ENCODE measurements around the gene MARCHF5.

The MARCHF5 gene

DNA sequence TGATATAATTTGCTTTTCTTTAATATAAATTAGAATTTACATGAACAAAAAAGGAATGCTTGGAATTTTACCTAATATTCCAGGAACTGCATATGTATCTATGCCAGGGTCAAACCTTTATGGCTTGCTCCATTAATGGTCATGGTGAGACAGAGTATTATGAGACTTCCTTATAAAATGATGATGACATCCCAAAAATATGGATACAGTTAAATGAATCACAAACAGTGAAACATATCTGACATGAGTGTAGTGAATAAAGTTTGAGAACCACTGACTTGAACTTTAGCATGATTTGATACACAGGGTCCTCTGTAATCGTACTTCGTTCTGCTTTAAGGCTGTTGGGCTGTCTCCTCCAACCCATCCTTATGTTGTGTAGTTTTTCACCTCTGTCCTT lies 51.8 kb downstream of the MARCHF5 start:
- TF ChIP-seq TAF1 (IDR thresholded peaks at IDR 0.05; ENCODE audit: borderline replicate concordance, insufficient read depth, low read length) (no peak), REST (IDR thresholded peaks at IDR 0.05; ENCODE audit: insufficient read depth in 1 of 2, low read depth in 2 of 2, low read length in 2 of 2) (no peak), FOXP2 (optimal IDR thresholded peaks at IDR 0.05; ENCODE audit: borderline replicate concordance, extremely low read depth, extremely low read length, insufficient read depth) (no peak), SIN3A (IDR thresholded peaks at IDR 0.05; ENCODE audit: borderline replicate concordance, insufficient read depth, low read length) (no peak), POLR2AphosphoS5 (IDR thresholded peaks at IDR 0.05; ENCODE audit: low read depth, low read length) (no peak)

- TF ChIP-seq REST (IDR thresholded peaks at IDR 0.05; ENCODE audit: insufficient read depth in 1 of 2, low read depth in 2 of 2, low read length in 2 of 2) (no peak), SIN3A (IDR thresholded peaks at IDR 0.05; ENCODE audit: borderline replicate concordance, insufficient read depth, low read length) (no peak), TAF1 (IDR thresholded peaks at IDR 0.05; ENCODE audit: borderline replicate concordance, insufficient read depth, low read length) (no peak), FOXP2 (optimal IDR thresholded peaks at IDR 0.05; ENCODE audit: borderline replicate concordance, extremely low read depth, extremely low read length, insufficient read depth) (no peak), POLR2AphosphoS5 (IDR thresholded peaks at IDR 0.05; ENCODE audit: low read depth, low read length) (no peak)
Measured at GRCh38 chr10:92350411-92350810, 59.4 kb downstream of the MARCHF5 start.

GRCh38 chr10:92354587-92354986 lies 63.6 kb downstream of the MARCHF5 start:
- no peak for TF ChIP-seq FOXP2 (optimal IDR thresholded peaks at IDR 0.05; ENCODE audit: borderline replicate concordance, extremely low read depth, extremely low read length, insufficient read depth)
- TF ChIP-seq TAF1 (IDR thresholded peaks at IDR 0.05; ENCODE audit: borderline replicate concordance, insufficient read depth, low read length): no peak
- TF ChIP-seq POLR2AphosphoS5 (IDR thresholded peaks at IDR 0.05; ENCODE audit: low read depth, low read length): no peak
- no peak for TF ChIP-seq SIN3A (IDR thresholded peaks at IDR 0.05; ENCODE audit: borderline replicate concordance, insufficient read depth, low read length)
- no peak for TF ChIP-seq REST (IDR thresholded peaks at IDR 0.05; ENCODE audit: insufficient read depth in 1 of 2, low read depth in 2 of 2, low read length in 2 of 2)

DNA sequence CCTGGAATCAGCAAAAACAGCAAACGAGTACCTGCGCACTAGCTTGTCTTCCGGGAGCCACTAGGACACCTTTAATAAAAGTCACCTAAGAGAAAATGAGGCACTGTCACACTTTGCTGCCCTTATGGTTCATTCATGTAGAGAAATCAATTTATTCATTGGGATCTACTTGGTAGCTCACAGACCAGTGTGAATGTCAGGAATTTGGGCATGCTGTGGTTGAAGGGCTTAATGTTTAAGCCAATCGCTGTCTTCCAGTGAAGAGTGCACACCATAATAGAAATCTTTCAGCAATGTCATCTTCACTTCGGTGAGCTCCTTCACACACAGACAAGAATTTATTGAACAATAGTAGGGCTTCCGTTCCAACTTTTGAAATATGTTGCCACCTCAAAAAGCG lies 65.1 kb downstream of the MARCHF5 start:
- no peak for TF ChIP-seq TAF1 (IDR thresholded peaks at IDR 0.05; ENCODE audit: borderline replicate concordance, insufficient read depth, low read length)

DNA sequence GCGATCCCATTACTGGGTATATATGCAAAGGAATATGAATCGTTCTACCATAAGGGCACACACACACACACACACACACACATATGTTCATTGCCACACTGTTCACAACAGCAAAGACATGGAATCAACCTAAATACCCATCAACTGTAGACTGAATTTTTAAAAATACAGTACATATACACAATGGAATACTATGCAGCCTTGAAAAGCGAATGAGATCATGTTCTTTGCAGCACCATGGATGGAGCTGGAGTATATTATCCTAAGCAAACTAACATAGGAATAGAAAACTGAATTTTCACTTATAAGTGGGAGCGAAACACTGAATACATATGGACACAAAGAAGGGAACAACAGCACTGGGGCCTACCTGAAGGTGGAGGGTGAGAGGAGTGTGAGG lies 72.5 kb downstream of the MARCHF5 start:
- TF ChIP-seq REST (IDR thresholded peaks at IDR 0.05; ENCODE audit: insufficient read depth in 1 of 2, low read depth in 2 of 2, low read length in 2 of 2): no peak
- TF ChIP-seq TAF1 (IDR thresholded peaks at IDR 0.05; ENCODE audit: borderline replicate concordance, insufficient read depth, low read length): no peak
- TF ChIP-seq SIN3A (IDR thresholded peaks at IDR 0.05; ENCODE audit: borderline replicate concordance, insufficient read depth, low read length): no peak
- no peak for TF ChIP-seq POLR2AphosphoS5 (IDR thresholded peaks at IDR 0.05; ENCODE audit: low read depth, low read length)
- no peak for TF ChIP-seq FOXP2 (optimal IDR thresholded peaks at IDR 0.05; ENCODE audit: borderline replicate concordance, extremely low read depth, extremely low read length, insufficient read depth)
